ENCODE data around the gene COL17A1.

COL17A1 gene

DNA sequence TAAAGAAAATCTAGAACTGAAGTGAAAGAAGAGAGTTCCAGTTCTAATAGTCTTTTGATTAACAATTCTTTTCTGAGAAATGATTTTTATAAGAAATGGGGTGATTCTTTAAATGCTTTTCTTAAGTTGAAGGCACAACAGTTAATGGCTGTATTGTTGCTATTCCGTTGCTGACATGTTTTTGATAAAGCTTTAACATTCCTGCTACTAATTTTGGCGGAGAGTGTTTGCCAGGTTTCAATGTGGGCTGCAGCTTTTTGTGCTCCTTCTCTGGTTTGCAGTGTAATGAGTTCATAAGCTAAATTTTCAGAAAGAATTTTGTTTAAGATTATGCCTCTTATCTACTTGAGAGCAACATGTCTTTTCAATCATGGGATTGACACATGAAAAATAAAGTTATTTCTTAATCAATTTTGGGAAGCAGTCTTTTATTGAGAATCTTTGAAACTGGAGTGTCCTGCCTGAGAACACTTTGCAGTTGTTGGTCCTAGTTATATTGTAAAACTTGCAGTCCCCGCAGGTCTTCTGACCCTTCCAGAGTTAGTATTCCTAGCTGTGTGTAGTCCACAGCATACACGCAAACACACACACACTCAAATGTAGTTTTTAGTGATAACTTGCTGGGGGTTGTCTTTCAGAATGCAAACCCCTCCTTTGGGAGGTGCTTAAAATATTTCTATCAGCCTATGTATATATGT, 56.7 kb downstream of the COL17A1 start:
- TF ChIP-seq CTCF (IDR thresholded peaks at IDR 0.05; ENCODE audit: borderline replicate concordance, insufficient read depth, low read depth, low read length): no peak
- H3K4me3 ChIP-seq (ENCODE audit: low read depth, low read length): no peak overlapping the region

- peak; percentile 25; the same call in 1 of the 2 replicates for TF ChIP-seq CTCF (IDR thresholded peaks at IDR 0.05; ENCODE audit: borderline replicate concordance, insufficient read depth, low read depth, low read length)
- H3K4me3 ChIP-seq (ENCODE audit: low read depth, low read length): no peak overlapping the region
Observed at GRCh38 chr10:104028146-104028545, 57.5 kb downstream of the COL17A1 start.

GRCh38 chr10:104026762-104027161, 58.9 kb downstream of the COL17A1 start:
- no peak for TF ChIP-seq CTCF (IDR thresholded peaks at IDR 0.05; ENCODE audit: borderline replicate concordance, insufficient read depth, low read depth, low read length)
- H3K4me3 ChIP-seq (ENCODE audit: low read depth, low read length): no peak overlapping the region

DNA sequence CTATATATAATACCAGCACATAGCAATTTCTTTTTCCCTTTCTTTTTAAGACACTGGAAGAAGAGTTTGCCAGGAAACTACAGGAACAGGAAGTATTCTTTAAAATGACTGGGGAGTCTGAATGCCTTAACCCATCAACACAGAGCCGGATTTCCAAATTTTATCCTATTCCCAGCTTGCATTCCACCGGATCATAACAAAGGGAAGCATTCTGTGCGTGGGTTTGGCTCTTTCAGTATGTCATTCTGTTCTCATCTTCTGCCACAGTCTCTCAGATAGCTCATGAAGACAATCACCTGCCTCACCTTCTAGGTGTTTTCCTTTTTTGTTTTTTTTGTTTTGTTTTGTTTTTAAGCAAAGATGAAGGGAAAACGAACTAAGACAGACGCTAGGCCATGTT, 60.2 kb downstream of the COL17A1 start:
- no peak for TF ChIP-seq CTCF (IDR thresholded peaks at IDR 0.05; ENCODE audit: borderline replicate concordance, insufficient read depth, low read depth, low read length)
- H3K4me3 ChIP-seq (ENCODE audit: low read depth, low read length): no peak overlapping the region

DNA sequence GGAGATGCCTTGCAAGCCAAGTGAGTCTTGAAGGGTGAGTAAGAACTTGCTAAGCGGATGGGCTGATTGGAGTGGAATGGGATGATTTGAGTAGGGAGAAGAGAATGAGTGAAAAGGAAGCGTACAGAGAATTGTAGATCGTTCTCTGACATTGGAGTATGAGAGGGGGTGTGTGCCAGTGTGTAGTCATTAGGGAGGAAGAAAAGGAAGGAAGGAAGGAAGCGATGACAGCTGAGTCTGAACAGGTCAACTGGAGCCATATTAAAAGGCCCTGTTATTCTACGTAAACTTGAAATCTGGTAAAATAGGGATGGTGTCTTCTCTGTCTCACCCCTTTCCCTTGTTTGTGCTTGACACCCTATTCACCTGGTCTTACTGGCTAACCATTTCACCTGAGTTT, 63.7 kb downstream of the COL17A1 start:
- TF ChIP-seq CTCF (IDR thresholded peaks at IDR 0.05; ENCODE audit: borderline replicate concordance, insufficient read depth, low read depth, low read length): no peak

DNA sequence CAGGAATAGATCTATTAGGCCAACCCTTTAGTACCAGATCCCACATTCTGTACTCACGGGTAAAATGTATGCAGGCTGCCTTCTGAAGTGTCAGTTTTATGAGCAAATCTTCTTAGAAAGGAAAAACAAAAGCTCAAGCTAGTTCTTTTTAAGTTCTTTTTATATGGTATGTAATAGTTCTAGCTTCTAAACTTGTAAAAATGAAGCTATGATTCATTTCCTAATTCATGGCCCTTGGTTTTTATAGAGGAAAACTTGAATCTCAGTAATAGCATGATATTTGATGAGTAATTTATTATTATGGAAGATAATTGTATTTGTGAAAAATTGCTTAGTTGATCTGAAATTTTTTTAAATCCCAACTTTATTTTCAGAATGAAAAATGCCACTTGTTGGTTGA, 64.4 kb downstream of the COL17A1 start:
- H3K4me3 ChIP-seq (ENCODE audit: low read depth, low read length): no peak overlapping the region
- no peak for TF ChIP-seq CTCF (IDR thresholded peaks at IDR 0.05; ENCODE audit: borderline replicate concordance, insufficient read depth, low read depth, low read length)

More for the DNA sequence above, 63.7 kb downstream of the COL17A1 start:
- no peak overlapping the region for H3K4me3 ChIP-seq (ENCODE audit: low read depth, low read length)

DNA sequence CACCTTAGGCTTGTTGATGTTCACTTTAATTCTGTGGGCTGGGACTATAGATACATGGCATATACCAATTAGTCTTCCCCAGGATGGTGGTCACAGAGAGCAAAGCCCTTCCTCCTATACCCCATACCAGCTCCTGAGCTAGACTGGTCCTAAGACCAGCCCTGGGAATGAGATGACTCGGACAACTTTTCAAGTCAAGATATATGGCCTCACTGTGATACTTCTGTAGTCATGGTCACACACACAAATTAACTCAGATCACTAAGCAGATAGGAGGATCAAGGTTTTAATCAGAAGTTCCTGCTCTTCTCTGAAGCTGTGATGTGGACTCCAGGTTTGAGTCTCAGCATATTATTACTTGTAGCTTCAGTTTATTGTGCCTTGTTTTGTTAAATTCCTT, 65.7 kb downstream of the COL17A1 start:
- no peak overlapping the region for H3K4me3 ChIP-seq (ENCODE audit: low read depth, low read length)
- no peak for TF ChIP-seq CTCF (IDR thresholded peaks at IDR 0.05; ENCODE audit: borderline replicate concordance, insufficient read depth, low read depth, low read length)

Data from GM12875 (cell line).